SU-DHL-6 (cell line): ENCODE data around the gene PBX2.
"Not testable (repeated sequence)": the region's sequence is repeated elsewhere in the genome, so short reads cannot be mapped to it uniquely, and the experiment has no call there.

ENCODE experiments used
- EZH2phosphoT487 ChIP-seq: fragments of 200-600 bp; sonication (generic), shearing (Covaris generic); conservative IDR thresholded peaks from 2 replicates; pipeline ENCODE4 v1.6.1; 2018; ENCODE audit warnings: mild to moderate bottlenecking, antibody characterized with exemption, low read length, moderate library complexity, mixed read lengths
- TF ChIP-seq, protein P1 (sequence below): fragments of 200-600 bp; sonication (generic); IDR thresholded peaks from one replicate; pipeline ENCODE4 v1.5.1; 2017; ENCODE audit warnings: antibody characterized with exemption, mild to moderate bottlenecking, low read length, moderate library complexity; ENCODE audit not compliant: insufficient read depth, poor library complexity, severe bottlenecking

- TF ChIP-seq, protein P1, sequence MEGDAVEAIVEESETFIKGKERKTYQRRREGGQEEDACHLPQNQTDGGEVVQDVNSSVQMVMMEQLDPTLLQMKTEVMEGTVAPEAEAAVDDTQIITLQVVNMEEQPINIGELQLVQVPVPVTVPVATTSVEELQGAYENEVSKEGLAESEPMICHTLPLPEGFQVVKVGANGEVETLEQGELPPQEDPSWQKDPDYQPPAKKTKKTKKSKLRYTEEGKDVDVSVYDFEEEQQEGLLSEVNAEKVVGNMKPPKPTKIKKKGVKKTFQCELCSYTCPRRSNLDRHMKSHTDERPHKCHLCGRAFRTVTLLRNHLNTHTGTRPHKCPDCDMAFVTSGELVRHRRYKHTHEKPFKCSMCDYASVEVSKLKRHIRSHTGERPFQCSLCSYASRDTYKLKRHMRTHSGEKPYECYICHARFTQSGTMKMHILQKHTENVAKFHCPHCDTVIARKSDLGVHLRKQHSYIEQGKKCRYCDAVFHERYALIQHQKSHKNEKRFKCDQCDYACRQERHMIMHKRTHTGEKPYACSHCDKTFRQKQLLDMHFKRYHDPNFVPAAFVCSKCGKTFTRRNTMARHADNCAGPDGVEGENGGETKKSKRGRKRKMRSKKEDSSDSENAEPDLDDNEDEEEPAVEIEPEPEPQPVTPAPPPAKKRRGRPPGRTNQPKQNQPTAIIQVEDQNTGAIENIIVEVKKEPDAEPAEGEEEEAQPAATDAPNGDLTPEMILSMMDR: not testable (repeated sequence)
- not testable (repeated sequence) for TF ChIP-seq EZH2phosphoT487
Measured at GRCh38 chr6:32186151-32186840, 3.7 kb downstream of the PBX2 start.
